RCC 7860 (cell line): Measurements from ENCODE around the gene PPP1R9B.
A peak's percentile ranks its signal among the peaks of the same experiment; 100 is the strongest.

Experiments used
- DNase-seq: peaks from one replicate; pipeline ENCODE4 v3.0.0-alpha.2; 2015; ENCODE audit warnings: low spot score
- FAIRE-seq: peaks from 2 replicates; lab custom pipeline; 2012; peaks lifted over from hg19 to GRCh38; lab: Jason Lieb, UNC

Gene PPP1R9B

GRCh38 chr17:50111673-50112655 lies 38.5 kb downstream of the PPP1R9B start:
- DNase-seq (no peak), FAIRE-seq (no peak)

GRCh38 chr17:50110591-50111349 lies 39.7 kb downstream of the PPP1R9B start:
- DNase-seq (no peak), FAIRE-seq (no peak)

GRCh38 chr17:50109785-50110184 lies 40.7 kb downstream of the PPP1R9B start:
- FAIRE-seq = no peak
- no peak for DNase-seq

- FAIRE-seq (no peak), DNase-seq (no peak)
Measured at GRCh38 chr17:50109207-50109606, 41.3 kb downstream of the PPP1R9B start.

GRCh38 chr17:50108556-50108955 lies 41.9 kb downstream of the PPP1R9B start:
- FAIRE-seq = no peak
- no peak for DNase-seq

- FAIRE-seq = no peak
- DNase-seq = no peak
Measured at GRCh38 chr17:50107790-50108414, 42.6 kb downstream of the PPP1R9B start.

- FAIRE-seq (no peak), DNase-seq (no peak)
Measured at GRCh38 chr17:50106393-50107131, 43.9 kb downstream of the PPP1R9B start.

GRCh38 chr17:50105811-50106210 lies 44.7 kb downstream of the PPP1R9B start:
- FAIRE-seq = no peak
- DNase-seq = no peak

GRCh38 chr17:50103941-50104340 lies 46.5 kb downstream of the PPP1R9B start:
- FAIRE-seq (no peak), DNase-seq (no peak)

GRCh38 chr17:50103252-50103651 lies 47.2 kb downstream of the PPP1R9B start:
- no peak for DNase-seq
- no peak for FAIRE-seq

GRCh38 chr17:50102164-50102991 lies 48.1 kb downstream of the PPP1R9B start:
- no peak for FAIRE-seq
- DNase-seq = peak; percentile 34

- DNase-seq = peak; percentile 22
- FAIRE-seq = no peak
Measured at GRCh38 chr17:50101346-50102163, 48.9 kb downstream of the PPP1R9B start.

- DNase-seq (peak; percentile 65), FAIRE-seq (no peak)
Measured at GRCh38 chr17:50100921-50101345, 49.5 kb downstream of the PPP1R9B start.

- DNase-seq = no peak
Measured at GRCh38 chr17:50100480-50100883, 50.0 kb downstream of the PPP1R9B start.

GRCh38 chr17:50099003-50099402 lies 51.5 kb downstream of the PPP1R9B start:
- FAIRE-seq = no peak
- no peak for DNase-seq

More at GRCh38 chr17:50100480-50100883, 50.0 kb downstream of the PPP1R9B start:
- no peak for FAIRE-seq

GRCh38 chr17:50098583-50098982 lies 51.9 kb downstream of the PPP1R9B start:
- no peak for FAIRE-seq
- no peak for DNase-seq

- FAIRE-seq (no peak), DNase-seq (no peak)
Measured at GRCh38 chr17:50097926-50098325, 52.6 kb downstream of the PPP1R9B start.

GRCh38 chr17:50097455-50097854 lies 53.0 kb downstream of the PPP1R9B start:
- no peak for DNase-seq
- no peak for FAIRE-seq

- FAIRE-seq (no peak), DNase-seq (no peak)
Measured at GRCh38 chr17:50096758-50097157, 53.7 kb downstream of the PPP1R9B start.
